T-cell (primary cell): ENCODE data around the gene TMSB4X. TPM values are rescaled to one million over a fixed set of nuclear protein-coding genes. Genes with fewer than 3 reads are reported as not detected.
A peak's percentile ranks its signal among the peaks of the same experiment; 100 is the strongest.

Experiments
- ATAC-seq, 4 experiments: fragments of 200-7000 bp in 3 of 4; fragments of 150-1000 bp in 1 of 4; cut with Tn5 transposase; replicated peaks in 1 of 4; 1 replicate in 3 of 4; 2 replicates in 1 of 4; pipeline ENCODE4 v1.10.0; 2021; ENCODE audit warnings: moderate library complexity in 3 of 4, mild to moderate bottlenecking in 2 of 4, moderate number of reproducible peaks in 1 of 4
- CTCF ChIA-PET, 2 donors: fragments of 300-600 bp; sonication (Branson Sonifier 250); formaldehyde crosslinking; loops; one replicate each; lab custom pipeline; 2022; ENCODE audit warnings: antibody characterized with exemption in 2 of 2; lab: Charles Lee
- POLR2A ChIA-PET, 2 donors: fragments of 300-600 bp; sonication (Branson Sonifier 250); formaldehyde crosslinking; loops; one replicate each; lab custom pipeline; 2022; ENCODE audit warnings: antibody characterized with exemption in 2 of 2; lab: Charles Lee
- DNase-seq, 35 experiments: peaks; one replicate each; pipeline versions ENCODE4 v3.0.0 to v3.0.0-alpha.2; 2013 to 2023
- H3K27ac ChIP-seq: one replicate; pipeline ENCODE4 v1.5.1; 2013; ENCODE audit warnings: low read length
- H3K27me3 ChIP-seq, 2 experiments: replicated peaks in 1 of 2; 1 replicate in 1 of 2; 2 replicates in 1 of 2; pipeline versions ENCODE4 v1.6.1 to v1.7.0; 2013; ENCODE audit warnings: low read length in 1 of 2, mixed read lengths in 1 of 2; ENCODE audit not compliant: control insufficient read depth in 2 of 2, insufficient read depth in 2 of 2; ENCODE audit errors: extremely low read depth in 1 of 2
- H3K36me3 ChIP-seq, 2 donors: 1 replicate in 1 of 2; 2 replicates in 1 of 2; pipeline versions ENCODE4 v1.6.1 to v1.7.0; 2013; ENCODE audit warnings: low read length in 1 of 2; ENCODE audit not compliant: control insufficient read depth in 2 of 2, insufficient read depth in 1 of 2; ENCODE audit errors: extremely low read depth in 1 of 2
- H3K4me1 ChIP-seq, 2 experiments: 1 replicate in 1 of 2; 2 replicates in 1 of 2; pipeline versions ENCODE4 v1.6.1 to v1.7.0; 2013; ENCODE audit warnings: low read length in 2 of 2, mixed read lengths in 1 of 2; ENCODE audit not compliant: insufficient read depth in 2 of 2, control insufficient read depth in 1 of 2; ENCODE audit errors: extremely low read depth in 1 of 2
- H3K4me3 ChIP-seq, 2 donors: 1 replicate in 1 of 2; 2 replicates in 1 of 2; pipeline versions ENCODE4 v1.5.1 to v1.7.0; 2013; ENCODE audit warnings: mild to moderate bottlenecking in 2 of 2, low read length in 1 of 2, moderate library complexity in 1 of 2; ENCODE audit not compliant: control insufficient read depth in 1 of 2; ENCODE audit errors: extremely low read depth in 1 of 2
- H3K9me3 ChIP-seq: 2 replicates; pipeline ENCODE4 v1.7.0; 2013
- H3K27ac Mint-ChIP-seq, 2 donors: one replicate each; pipeline ENCODE4 v1.8.0; 2020 to 2021; ENCODE audit warnings: mild to moderate bottlenecking in 2 of 2, mixed read lengths in 2 of 2
- H3K27me3 Mint-ChIP-seq, 2 donors: one replicate each; pipeline ENCODE4 v1.8.0; 2021 to 2022; ENCODE audit warnings: mixed read lengths in 2 of 2
- H3K36me3 Mint-ChIP-seq: one replicate; pipeline ENCODE4 v1.8.0; 2021; ENCODE audit warnings: mixed read lengths
- H3K4me1 Mint-ChIP-seq, 3 donors: one replicate each; pipeline ENCODE4 v1.8.0; 2020 to 2022; ENCODE audit warnings: mixed read lengths in 3 of 3, mild to moderate bottlenecking in 1 of 3
- H3K4me3 Mint-ChIP-seq, 3 donors: one replicate each; pipeline ENCODE4 v1.8.0; 2020 to 2022; ENCODE audit warnings: mild to moderate bottlenecking in 3 of 3, mixed read lengths in 3 of 3, moderate library complexity in 3 of 3
- H3K9me3 Mint-ChIP-seq, 3 donors: one replicate each; pipeline ENCODE4 v1.8.0; 2020 to 2022; ENCODE audit warnings: mixed read lengths in 3 of 3
- WGBS: methylation state at CpG from one replicate; pipeline ENCODE4 v1.1.5; 2013; ENCODE audit warnings: missing lambda C conversion rate; ENCODE audit not compliant: insufficient coverage; 5-methylcytosine and 5-hydroxymethylcytosine counted together
- total RNA-seq, 35 experiments: library from RNA in 6 of 35; stranded (reverse) in 6 of 35; fragments of 120-200 nt in 1 of 35; gene quantifications; one replicate each; pipeline versions ENCODE4 v1.2.1 to v1.2.4 and lab custom pipeline; 2013 to 2026

The TMSB4X gene
- total RNA-seq, 5 donors from 2014 or later (not counting 1 experiment from before 2014, with no cell fraction given): 5,030 to 6,201 (median 5,880) TPM

- Histone ChIP-seq H3K27ac (peak overlapping the region; percentile 94), H3K27me3 (no peaks in the 10 kb centered on the region), H3K36me3 (no peaks in the 10 kb centered on the region), H3K4me3 (no peak overlapping the region), H3K4me1 (peaks cover 44 to 58% of the 10 kb centered on the region in 2 experiments), H3K9me3 (no peaks in the 10 kb centered on the region)
- no peak for ATAC-seq
- 60% methylated on average over 2 of the region's 5 CpGs for WGBS
- ChIA-PET CTCF (interaction anchor here (0.6 to 4.0 kb wide), 18 partner anchors 17 to 1173 kb away, joined by 3 to 92 read pairs (median 10); no protein-coding TSS in a partner anchor), POLR2A (no interaction called here)
- peak overlapping the region in 2 of 3 donors; percentile 40 to 82 for H3K4me3 Mint-ChIP-seq
- H3K9me3 Mint-ChIP-seq: no peaks in the 10 kb centered on the region
- peaks cover 0 to 23% of the 10 kb centered on the region in 2 donors for H3K27me3 Mint-ChIP-seq
- H3K27ac Mint-ChIP-seq: peak overlapping the region; percentile 92 to 96
- no peak for DNase-seq
- no peaks in the 10 kb centered on the region for H3K36me3 Mint-ChIP-seq
- H3K4me1 Mint-ChIP-seq: peaks cover 58 to 63% (median 60%) of the 10 kb centered on the region in 3 donors
Measured at GRCh38 chrX:12947545-12948235, 27.2 kb upstream of the TMSB4X start.

GRCh38 chrX:12948495-12948894, 26.4 kb upstream of the TMSB4X start:
- no peaks in the 10 kb centered on the region for H3K9me3 Mint-ChIP-seq
- H3K36me3 Mint-ChIP-seq: no peaks in the 10 kb centered on the region
- ATAC-seq: no peak
- H3K4me1 Mint-ChIP-seq: peaks cover 66 to 71% (median 68%) of the 10 kb centered on the region in 3 donors
- POLR2A ChIA-PET: interaction anchor here (0.9 to 1.6 kb wide), 2 partner anchors 103 to 139 kb away, joined by 3 to 7 read pairs; no protein-coding TSS in a partner anchor
- H3K4me3 Mint-ChIP-seq: peak overlapping the region; percentile 18 to 82 (median 41)
- H3K4me1 ChIP-seq: peaks cover 46 to 66% of the 10 kb centered on the region in 2 experiments
- CTCF ChIA-PET: interaction anchor here (0.5 to 4.0 kb wide), 11 partner anchors 20 to 540 kb away, joined by 3 to 92 read pairs (median 8); no protein-coding TSS in a partner anchor
- H3K27ac ChIP-seq: peak overlapping the region; percentile 94
- peaks cover 0 to 16% of the 10 kb centered on the region in 2 donors for H3K27me3 Mint-ChIP-seq
- no CpG with 5 or more reads among the region's 2 CpGs for WGBS
- H3K27me3 ChIP-seq: no peaks in the 10 kb centered on the region
- DNase-seq: no peak
- no peak overlapping the region for H3K4me3 ChIP-seq
- H3K9me3 ChIP-seq: no peaks in the 10 kb centered on the region
- no peaks in the 10 kb centered on the region for H3K36me3 ChIP-seq
- H3K27ac Mint-ChIP-seq: peak overlapping the region; percentile 96 to 97

GRCh38 chrX:12949205-12949926, 25.5 kb upstream of the TMSB4X start:
- DNase-seq: no peak
- no CpG with 5 or more reads among the region's 5 CpGs for WGBS
- no peaks in the 10 kb centered on the region for H3K9me3 Mint-ChIP-seq
- H3K27me3 Mint-ChIP-seq: peaks cover 0 to 10% of the 10 kb centered on the region in 2 donors
- H3K4me1 Mint-ChIP-seq: peaks cover 75 to 78% (median 75%) of the 10 kb centered on the region in 3 donors
- peak overlapping the region; percentile 96 to 97 for H3K27ac Mint-ChIP-seq
- Histone ChIP-seq H3K27ac (peak overlapping the region; percentile 94), H3K9me3 (no peaks in the 10 kb centered on the region), H3K4me3 (peak overlapping the region in 1 of 2 donors; percentile 14), H3K4me1 (peaks cover 51 to 75% of the 10 kb centered on the region in 2 experiments), H3K36me3 (no peaks in the 10 kb centered on the region), H3K27me3 (no peaks in the 10 kb centered on the region)
- H3K4me3 Mint-ChIP-seq: peak overlapping the region; percentile 82 to 91 (median 86)
- no peak for ATAC-seq
- H3K36me3 Mint-ChIP-seq: no peaks in the 10 kb centered on the region
- ChIA-PET POLR2A (interaction anchor here (0.5 to 2.2 kb wide), 10 partner anchors 19 to 162 kb away, joined by 3 to 9 read pairs (median 4); partner anchors contain the start of gene TMSB4X (in 1 of the 2)), CTCF (interaction anchor here (0.5 to 4.0 kb wide), 17 partner anchors 18 to 539 kb away, joined by 3 to 42 read pairs (median 5); no protein-coding TSS in a partner anchor)

- Histone ChIP-seq H3K9me3 (no peaks in the 10 kb centered on the region), H3K27me3 (no peaks in the 10 kb centered on the region), H3K27ac (peak overlapping the region; percentile 94), H3K4me1 (peaks cover 56 to 82% of the 10 kb centered on the region in 2 experiments), H3K4me3 (peak overlapping the region; percentile 50 to 52), H3K36me3 (no peaks in the 10 kb centered on the region)
- Mint-ChIP-seq H3K36me3 (no peaks in the 10 kb centered on the region), H3K4me1 (peaks cover 82 to 85% (median 82%) of the 10 kb centered on the region in 3 donors), H3K4me3 (peak overlapping the region; percentile 82 to 91 (median 86)), H3K27me3 (peaks cover 0 to 3% of the 10 kb centered on the region in 2 donors), H3K27ac (peak overlapping the region; percentile 96 to 97), H3K9me3 (no peaks in the 10 kb centered on the region)
- CTCF ChIA-PET: interaction anchor here (0.6 to 4.0 kb wide), 16 partner anchors 17 to 538 kb away, joined by 3 to 42 read pairs (median 6); partner anchors contain the start of gene TMSB4X (in 1 of the 2)
- ATAC-seq: peak; percentile 57 to 82 (median 65)
- POLR2A ChIA-PET: interaction anchor here (0.5 to 2.2 kb wide), 11 partner anchors 18 to 139 kb away, joined by 3 to 9 read pairs (median 4); partner anchors contain the start of gene TMSB4X (in 1 of the 2)
- 0% methylated on average over 5 of the region's 11 CpGs for WGBS
- DNase-seq: peak; percentile 60 to 92 (median 81)
Measured at GRCh38 chrX:12949927-12950656, 24.8 kb upstream of the TMSB4X start.

GRCh38 chrX:12950851-12951594, 23.9 kb upstream of the TMSB4X start:
- no peaks in the 10 kb centered on the region for H3K9me3 ChIP-seq
- DNase-seq (peak; percentile 52 to 82 (median 65)), ATAC-seq (peak; percentile 70 to 74 (median 72))
- peaks cover 90 to 92% (median 92%) of the 10 kb centered on the region in 3 donors for H3K4me1 Mint-ChIP-seq
- H3K36me3 ChIP-seq: no peaks in the 10 kb centered on the region
- no peaks in the 10 kb centered on the region for H3K27me3 ChIP-seq
- ChIA-PET CTCF (interaction anchor here (0.6 to 4.0 kb wide), 18 partner anchors 16 to 537 kb away, joined by 3 to 42 read pairs (median 5); partner anchors contain the start of gene TMSB4X (in 1 of the 2)), POLR2A (interaction anchor here (0.6 to 2.2 kb wide), 14 partner anchors 17 to 1909 kb away, joined by 3 to 12 read pairs (median 4); partner anchors contain the start of gene TMSB4X (in 1 of the 2))
- H3K4me3 ChIP-seq: peak overlapping the region; percentile 50 to 52
- H3K9me3 Mint-ChIP-seq: no peaks in the 10 kb centered on the region
- H3K4me1 ChIP-seq: peaks cover 62 to 91% of the 10 kb centered on the region in 2 experiments
- no peaks in the 10 kb centered on the region for H3K27me3 Mint-ChIP-seq
- H3K36me3 Mint-ChIP-seq: no peaks in the 10 kb centered on the region
- peak overlapping the region; percentile 94 for H3K27ac ChIP-seq
- peak overlapping the region; percentile 96 to 97 for H3K27ac Mint-ChIP-seq
- H3K4me3 Mint-ChIP-seq: peak overlapping the region; percentile 82 to 91 (median 86)
- WGBS: no CpG with 5 or more reads among the region's 9 CpGs
